Stimulated activated CD4-positive, alpha-beta T cell treated with anti-CD3 and anti-CD28 coated beads, Interleukin-12 subunit alpha, Interleukin-12 subunit beta, amount 100 ng/mL, for 4 hours (primary cell): ENCODE measurements around the gene LPP.
"Not testable (repeated sequence)": the region's sequence is repeated elsewhere in the genome, so short reads cannot be mapped to it uniquely, and the experiment has no call there.

Source experiments
- DNase-seq: peaks from one replicate; pipeline ENCODE4 v3.0.0-alpha.2; 2020

Gene LPP

GRCh38 chr3:188416041-188416440 is 262.1 kb downstream of the LPP start:
- DNase-seq, result no peak

GRCh38 chr3:188417271-188417696 is 263.3 kb downstream of the LPP start:
- no peak for DNase-seq

GRCh38 chr3:188417766-188418165 is 263.8 kb downstream of the LPP start:
- no peak for DNase-seq

GRCh38 chr3:188421151-188421821 is 267.3 kb downstream of the LPP start:
- no peak for DNase-seq

- no peak for DNase-seq
Measured at GRCh38 chr3:188421836-188422540, 268.0 kb downstream of the LPP start.

GRCh38 chr3:188427981-188428380 is 274.0 kb downstream of the LPP start:
- not testable (repeated sequence) for DNase-seq

- no peak for DNase-seq
Measured at GRCh38 chr3:188431040-188431439, 277.1 kb downstream of the LPP start.

- DNase-seq, result no peak
Measured at GRCh38 chr3:188431553-188431952, 277.6 kb downstream of the LPP start.

GRCh38 chr3:188432802-188433520 is 279.0 kb downstream of the LPP start:
- no peak for DNase-seq

- no peak for DNase-seq
Measured at GRCh38 chr3:188433521-188434150, 279.7 kb downstream of the LPP start.

- DNase-seq, result no peak
Measured at GRCh38 chr3:188434594-188434993, 280.6 kb downstream of the LPP start.

GRCh38 chr3:188435266-188435665 is 281.3 kb downstream of the LPP start:
- no peak for DNase-seq

- no peak for DNase-seq
Measured at GRCh38 chr3:188437926-188438325, 284.0 kb downstream of the LPP start.

GRCh38 chr3:188439080-188439479 is 285.1 kb downstream of the LPP start:
- no peak for DNase-seq

- DNase-seq, result no peak
Measured at GRCh38 chr3:188440340-188440972, 286.5 kb downstream of the LPP start.

GRCh38 chr3:188442430-188442829 is 288.5 kb downstream of the LPP start:
- no peak for DNase-seq

- DNase-seq, result not testable (repeated sequence)
Measured at GRCh38 chr3:188445175-188445574, 291.2 kb downstream of the LPP start.

GRCh38 chr3:188446014-188446413 is 292.1 kb downstream of the LPP start:
- no peak for DNase-seq

GRCh38 chr3:188446766-188447165 is 292.8 kb downstream of the LPP start:
- no peak for DNase-seq

- no peak for DNase-seq
Measured at GRCh38 chr3:188448813-188449212, 294.9 kb downstream of the LPP start.

GRCh38 chr3:188449421-188449820 is 295.5 kb downstream of the LPP start:
- DNase-seq, result no peak

GRCh38 chr3:188452158-188452772 is 298.3 kb downstream of the LPP start:
- no peak for DNase-seq
